HG02938 (cell line): ENCODE measurements around the gene ARHGAP35.
"Not testable (repeated sequence)": the region's sequence is repeated elsewhere in the genome, so short reads cannot be mapped to it uniquely, and the experiment has no call there.

Source experiments
- ATAC-seq: cut with Tn5 transposase; IDR thresholded peaks from one replicate; pipeline ENCODE4 v1.9.1; 2021; ENCODE audit warnings: mild to moderate bottlenecking, moderate library complexity; ENCODE audit not compliant: unreplicated experiment

The ARHGAP35 gene

DNA sequence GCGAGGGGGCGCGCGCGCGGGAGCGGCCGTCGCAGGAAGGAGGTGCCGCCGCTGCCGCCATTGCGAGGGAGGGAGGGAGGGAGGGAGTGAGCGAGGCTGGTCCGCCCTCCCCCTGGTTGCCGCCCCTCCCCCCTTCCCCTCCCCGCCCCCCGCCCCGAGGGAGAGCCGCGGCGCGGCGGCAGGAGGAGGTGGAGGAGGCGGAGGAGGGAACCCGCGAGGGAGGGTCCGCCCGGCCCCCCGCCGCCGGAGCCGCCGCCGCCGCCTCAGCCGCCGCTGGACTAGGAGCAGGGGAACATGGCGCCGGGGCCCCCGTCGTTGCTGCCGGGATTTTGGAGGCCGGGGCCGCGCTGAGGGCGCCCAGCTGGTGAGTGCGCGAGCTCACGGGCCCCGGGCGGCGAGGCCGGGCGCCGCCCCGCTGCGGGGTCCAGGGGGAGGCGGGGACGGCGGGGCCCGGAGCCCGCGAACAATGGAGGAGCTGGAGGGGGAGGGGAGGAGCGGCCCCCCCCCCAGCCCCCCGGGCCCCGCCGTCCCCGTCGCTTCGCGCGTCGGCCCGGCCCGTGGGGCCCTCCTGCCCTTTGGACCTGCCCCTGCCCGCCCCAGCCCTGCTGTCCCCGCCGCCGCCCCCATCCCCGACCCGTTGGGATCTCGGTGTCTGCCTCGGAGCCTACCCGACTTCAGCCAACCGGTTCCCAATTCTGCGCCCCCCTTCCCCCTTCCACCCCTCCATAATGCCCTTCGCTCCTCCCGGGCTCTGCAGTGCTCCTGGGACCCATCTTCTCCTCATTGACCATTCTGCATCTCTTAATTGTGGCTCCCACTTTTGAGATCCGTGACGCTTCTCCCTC, at the start of gene ARHGAP35:
Gene ARHGAP35, plus strand, starts transcription at position 152 of the 845 bp plus-strand sequence. CDS start 57,679 bp downstream, outside the sequence.
- peak; percentile 8 for ATAC-seq

DNA sequence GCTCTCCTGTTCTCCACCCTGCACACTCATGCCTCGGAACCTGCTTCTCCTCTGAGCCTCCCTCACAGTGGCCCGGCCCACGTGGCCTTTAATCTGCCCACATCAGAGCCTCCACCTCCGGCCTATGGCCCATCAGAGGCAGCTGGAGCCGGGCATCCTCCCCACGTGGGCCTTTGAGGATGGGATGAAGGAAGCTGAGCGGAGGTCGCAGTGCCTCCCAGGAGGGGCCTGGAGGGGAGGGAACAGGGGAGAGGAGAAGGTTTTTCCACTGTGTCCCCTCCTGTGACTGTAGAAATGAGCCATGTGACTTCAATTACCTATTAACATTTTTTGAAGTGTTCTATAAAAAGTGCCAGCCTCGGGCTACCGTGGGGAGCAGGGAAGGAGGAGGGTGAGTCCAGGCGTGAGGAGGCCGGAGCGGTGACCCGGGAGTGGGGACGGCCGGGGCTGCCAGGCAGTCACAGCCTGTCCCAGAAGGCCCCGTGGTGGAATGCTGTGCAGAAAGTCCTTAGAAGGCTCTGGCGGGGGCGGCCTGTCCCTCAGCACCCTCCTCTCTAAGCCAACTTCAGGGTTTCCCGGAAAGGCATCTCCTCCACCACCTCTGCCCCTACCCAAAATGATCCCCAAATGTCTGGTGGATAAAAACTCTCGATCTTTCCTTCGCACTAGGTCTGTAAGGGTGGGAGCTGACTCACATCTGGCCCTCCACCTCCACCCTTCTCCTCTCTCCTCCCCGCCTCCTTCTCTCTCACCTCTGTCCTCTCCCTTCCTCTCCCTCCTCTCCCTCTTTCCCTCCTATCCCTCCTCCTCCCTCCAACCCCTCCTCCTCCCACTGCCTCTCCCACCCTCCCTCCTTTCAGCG, 47.6 kb upstream of the ARHGAP35 start:
- no peak for ATAC-seq

GRCh38 chr19:46813839-46814358, 46.9 kb upstream of the ARHGAP35 start:
- no peak for ATAC-seq

DNA sequence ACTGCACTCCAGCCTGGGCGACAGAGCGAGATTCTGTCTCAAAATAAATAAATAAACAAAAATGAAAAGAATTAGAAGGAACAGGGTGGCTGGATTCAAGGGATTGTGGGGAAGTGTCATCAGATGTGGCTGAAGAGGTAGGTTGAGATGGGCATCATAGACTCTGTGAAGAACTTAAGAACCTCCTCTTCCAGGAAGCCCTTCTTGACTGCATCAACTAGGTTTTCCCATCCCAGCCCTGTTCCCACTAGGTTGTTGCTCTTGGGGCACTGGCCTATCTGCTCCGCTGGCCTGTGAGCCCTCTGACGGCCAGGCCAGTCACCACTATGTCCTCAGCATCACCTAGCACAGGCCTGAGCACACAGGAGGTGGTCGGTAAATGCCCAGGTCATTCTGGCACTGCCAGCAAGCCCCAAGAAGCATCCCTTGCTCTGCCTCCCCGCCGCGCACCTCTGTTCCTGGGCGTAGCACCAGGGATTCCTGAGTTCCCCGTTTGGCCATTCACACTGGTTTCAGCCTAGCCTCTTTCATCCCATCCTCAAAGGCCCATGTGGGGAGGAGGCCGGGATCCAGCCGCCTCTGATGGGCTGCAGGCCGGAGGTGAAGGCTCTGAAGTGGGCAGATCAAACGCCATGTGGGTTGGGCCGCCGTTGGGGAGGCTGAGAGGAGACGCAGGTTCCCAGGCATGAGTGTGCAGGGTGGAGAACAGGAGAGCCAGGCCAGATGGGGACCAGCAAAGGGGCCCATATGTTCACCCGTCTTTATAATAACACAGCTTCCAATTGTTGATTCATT, 44.8 kb upstream of the ARHGAP35 start:
- ATAC-seq = no peak

- ATAC-seq = no peak
These were observed 42.0 kb upstream of the ARHGAP35 start for GRCh38 chr19:46818812-46819211.

DNA sequence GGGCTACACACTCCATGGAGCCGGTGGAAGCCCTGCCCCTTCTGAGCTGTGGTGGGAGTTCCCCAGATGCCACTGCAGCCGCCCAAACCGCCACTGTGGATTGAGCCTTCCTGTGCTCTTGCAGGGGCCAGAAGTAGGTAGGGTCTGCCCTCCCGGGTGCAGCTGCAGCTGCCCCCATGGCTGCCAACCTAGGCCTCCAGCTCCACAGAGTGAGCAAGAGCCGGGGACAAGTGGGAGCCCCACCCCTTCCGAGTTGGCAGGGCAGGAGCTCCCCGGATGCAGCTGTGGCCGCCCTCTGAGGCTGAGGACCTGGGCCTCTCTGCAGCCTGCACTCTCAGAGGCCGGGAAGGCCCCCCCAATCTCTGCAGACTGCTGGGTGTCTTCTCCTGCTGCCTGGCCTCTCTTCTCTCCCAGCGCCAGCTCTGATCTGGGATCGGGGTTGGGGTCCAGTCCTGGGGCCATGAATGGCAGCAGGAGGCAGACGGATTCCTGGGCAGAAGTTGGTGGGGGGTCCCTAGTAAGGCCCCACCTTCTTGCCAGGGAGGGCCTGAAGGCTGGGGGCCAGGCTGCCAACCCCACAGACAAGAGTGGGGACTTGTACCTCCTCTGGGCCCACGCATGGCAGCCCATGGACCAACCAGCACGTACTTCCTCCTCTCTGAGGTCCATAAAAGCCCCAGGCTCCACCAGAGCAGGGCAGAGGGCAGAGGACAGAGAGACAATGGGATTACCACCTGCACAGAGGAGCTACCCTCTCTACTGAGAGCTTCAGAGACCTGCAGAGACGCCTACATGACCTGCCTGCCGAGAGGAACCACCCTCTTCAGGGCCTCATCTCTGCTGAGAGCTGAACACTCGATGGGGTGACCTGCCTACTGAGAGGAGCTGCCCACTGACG, 39.0 kb upstream of the ARHGAP35 start:
- no peak for ATAC-seq

- not testable (repeated sequence) for ATAC-seq
These were observed 38.4 kb upstream of the ARHGAP35 start for GRCh38 chr19:46822410-46822787.

GRCh38 chr19:46823049-46823448, 37.7 kb upstream of the ARHGAP35 start:
- ATAC-seq = no peak

GRCh38 chr19:46824890-46825730, 35.7 kb upstream of the ARHGAP35 start:
- ATAC-seq = no peak

- no peak for ATAC-seq
These were observed 35.1 kb upstream of the ARHGAP35 start for GRCh38 chr19:46825731-46826055.

GRCh38 chr19:46828484-46828883, 32.3 kb upstream of the ARHGAP35 start:
- no peak for ATAC-seq

GRCh38 chr19:46830864-46831263, 29.9 kb upstream of the ARHGAP35 start:
- no peak for ATAC-seq

- ATAC-seq = no peak
These were observed 26.7 kb upstream of the ARHGAP35 start for GRCh38 chr19:46834121-46834520.

DNA sequence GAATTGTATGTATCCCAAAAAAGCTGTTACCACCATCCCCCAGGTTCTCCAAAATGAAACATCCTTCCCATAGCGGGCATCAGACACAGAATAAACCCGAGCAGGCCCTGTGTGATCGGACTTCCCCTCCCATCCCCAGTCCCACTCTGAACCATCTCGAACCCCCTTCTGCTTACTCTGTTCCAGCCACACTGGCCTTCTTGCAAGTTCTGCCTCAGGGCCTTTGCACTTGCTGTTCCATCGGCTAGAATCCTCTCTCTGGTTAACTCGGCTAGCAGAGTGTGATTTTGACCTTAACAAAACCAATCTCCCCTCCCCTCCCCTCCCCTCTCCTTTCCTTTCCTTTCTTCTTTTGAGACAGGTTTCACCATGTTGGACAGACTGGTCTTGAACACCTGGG, 25.8 kb upstream of the ARHGAP35 start:
- no peak for ATAC-seq

- no peak for ATAC-seq
These were observed 22.6 kb upstream of the ARHGAP35 start for GRCh38 chr19:46838160-46838559.

DNA sequence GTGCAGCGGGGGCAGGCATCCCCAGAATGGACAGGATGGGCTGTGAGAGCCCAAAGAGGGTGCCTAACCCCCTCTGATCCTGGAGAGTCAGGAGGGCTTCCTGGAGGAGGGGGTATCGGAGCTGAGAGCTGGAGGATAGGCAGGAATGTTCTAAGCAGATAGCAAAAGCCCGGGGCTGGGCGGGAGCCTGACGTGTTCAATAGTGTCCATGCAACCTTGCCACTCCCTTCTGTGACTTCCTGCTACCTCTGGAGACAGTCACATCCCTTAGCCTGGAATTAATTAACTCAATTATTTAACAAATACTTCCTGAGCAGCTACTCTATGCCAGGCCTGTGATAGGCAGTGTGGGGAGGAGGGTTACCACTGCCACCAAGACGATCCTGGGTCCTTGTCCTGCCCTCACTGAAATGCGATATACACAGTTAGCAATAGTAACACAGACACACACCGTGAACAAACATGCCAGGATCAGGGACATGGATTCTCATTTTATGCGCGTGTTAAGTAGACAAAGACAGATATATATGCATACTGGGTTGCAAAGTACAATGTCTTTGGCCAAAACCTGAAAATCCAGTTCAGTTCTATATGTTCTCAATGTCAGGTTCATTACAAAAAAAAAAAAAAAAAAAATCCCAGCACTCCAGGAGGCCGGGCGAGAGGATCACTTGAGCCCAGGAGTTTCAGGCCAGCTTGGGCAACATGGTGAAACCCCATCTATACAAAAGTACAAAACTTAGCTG, 20.9 kb upstream of the ARHGAP35 start:
- ATAC-seq = no peak

GRCh38 chr19:46840498-46840942, 20.3 kb upstream of the ARHGAP35 start:
- no peak for ATAC-seq

- ATAC-seq = no peak
These were observed 19.2 kb upstream of the ARHGAP35 start for GRCh38 chr19:46841458-46842083.
